ENCODE data around the gene KCNIP3. TPM values are rescaled to one million over a fixed set of nuclear protein-coding genes. Genes with fewer than 3 reads are reported as not detected.
"Not testable (repeated sequence)": the region's sequence is repeated elsewhere in the genome, so short reads cannot be mapped to it uniquely, and the experiment has no call there.

The KCNIP3 gene
- total RNA-seq, 1 donor: not detected

DNA sequence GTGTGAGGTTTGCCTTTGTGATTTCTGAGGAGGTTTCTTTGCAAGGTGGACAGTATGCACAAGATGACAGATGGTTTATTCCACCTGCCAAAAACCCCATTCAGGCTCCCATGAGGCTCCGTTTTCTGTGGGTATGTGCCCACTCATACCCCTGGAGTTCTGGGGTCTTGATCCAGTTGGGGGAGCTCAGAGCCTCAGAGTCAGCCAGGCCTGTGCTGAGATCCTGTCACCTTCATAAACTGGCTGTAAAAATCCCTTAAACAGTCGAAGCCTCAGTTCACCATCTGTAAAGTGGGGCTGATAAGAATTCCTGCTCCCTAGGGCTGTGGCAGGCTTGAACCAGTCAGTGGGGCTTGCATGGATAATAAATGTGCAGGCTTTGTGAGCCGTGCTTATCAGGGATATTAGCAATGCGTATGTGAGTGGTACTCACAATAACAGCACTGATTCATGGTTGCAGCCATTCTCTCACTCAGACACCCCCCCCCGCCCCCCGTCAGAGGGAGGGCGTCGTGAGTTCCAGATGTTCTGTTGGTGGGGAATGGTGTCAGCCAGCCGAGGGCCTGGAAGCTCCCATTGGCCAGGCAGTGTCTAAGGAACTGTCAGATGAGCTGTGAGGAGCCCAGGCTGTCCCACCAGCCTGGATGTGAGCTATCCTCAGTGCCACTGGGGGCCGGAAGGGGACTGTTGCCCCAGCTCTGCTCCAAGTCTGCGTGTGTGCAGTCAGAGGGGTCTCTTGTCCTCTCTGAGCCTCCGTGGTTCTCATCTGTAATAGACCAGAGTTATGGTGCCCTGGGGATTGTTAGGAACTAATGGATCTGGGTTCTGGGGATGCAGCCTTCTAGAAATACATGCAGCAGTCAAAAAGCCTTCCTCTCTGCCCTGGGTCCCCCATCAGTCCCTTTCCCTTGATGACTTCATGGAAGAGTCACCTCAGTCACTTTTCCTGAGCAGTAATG is 51.7 kb downstream of the KCNIP3 start:
- Histone ChIP-seq H3K4me3 (ENCODE audit: low read length) (no peak overlapping the region), H3K27me3 (ENCODE audit: insufficient read depth, low read length) (peaks cover 24% of the 10 kb centered on the region), H3K9me3 (ENCODE audit: low read depth, low read length) (no peaks in the 10 kb centered on the region), H3K4me1 (ENCODE audit: insufficient read depth, low read length) (peaks cover 11% of the 10 kb centered on the region)

- H3K4me3 ChIP-seq (ENCODE audit: low read length): no peak overlapping the region
- no peaks in the 10 kb centered on the region for H3K9me3 ChIP-seq (ENCODE audit: low read depth, low read length)
- peaks cover 18% of the 10 kb centered on the region for H3K27me3 ChIP-seq (ENCODE audit: insufficient read depth, low read length)
- H3K4me1 ChIP-seq (ENCODE audit: insufficient read depth, low read length): peaks cover 11% of the 10 kb centered on the region
These were observed 52.6 kb downstream of the KCNIP3 start for GRCh38 chr2:95349568-95350322.

DNA sequence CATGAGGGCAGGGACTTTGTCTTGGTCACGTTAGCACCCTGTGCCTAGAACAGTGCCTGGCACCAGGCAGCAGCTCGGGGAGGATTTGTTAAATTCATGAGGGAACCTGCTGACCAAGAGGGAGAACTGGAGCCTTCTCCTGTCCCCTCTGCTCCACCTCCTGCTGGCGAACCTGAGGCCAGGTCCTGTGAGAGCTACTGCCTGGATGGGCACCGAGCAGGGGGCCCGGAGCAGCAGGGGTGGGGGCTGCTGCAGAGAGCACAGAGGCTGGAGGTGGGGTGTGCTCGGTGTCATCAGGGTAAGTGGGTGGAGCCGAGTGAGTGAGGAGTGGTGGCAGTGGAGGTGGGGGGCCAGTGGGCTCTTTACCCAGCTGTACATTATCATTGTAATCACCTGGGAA is 53.2 kb downstream of the KCNIP3 start:
- Histone ChIP-seq H3K4me3 (ENCODE audit: low read length) (no peak overlapping the region), H3K27me3 (ENCODE audit: insufficient read depth, low read length) (peaks cover 12% of the 10 kb centered on the region), H3K9me3 (ENCODE audit: low read depth, low read length) (no peaks in the 10 kb centered on the region), H3K4me1 (ENCODE audit: insufficient read depth, low read length) (peaks cover 6% of the 10 kb centered on the region)

GRCh38 chr2:95350774-95351597 is 53.8 kb downstream of the KCNIP3 start:
- no peak overlapping the region for H3K4me3 ChIP-seq (ENCODE audit: low read length)

GRCh38 chr2:95351598-95351915 is 54.4 kb downstream of the KCNIP3 start:
- Histone ChIP-seq H3K4me1 (ENCODE audit: insufficient read depth, low read length) (no peaks in the 10 kb centered on the region), H3K27me3 (ENCODE audit: insufficient read depth, low read length) (peaks cover 6% of the 10 kb centered on the region), H3K4me3 (ENCODE audit: low read length) (no peak overlapping the region), H3K9me3 (ENCODE audit: low read depth, low read length) (no peaks in the 10 kb centered on the region)

More at GRCh38 chr2:95350774-95351597, 53.8 kb downstream of the KCNIP3 start:
- peaks cover 6% of the 10 kb centered on the region for H3K27me3 ChIP-seq (ENCODE audit: insufficient read depth, low read length)
- H3K4me1 ChIP-seq (ENCODE audit: insufficient read depth, low read length): peaks cover under 1% of the 10 kb centered on the region
- no peaks in the 10 kb centered on the region for H3K9me3 ChIP-seq (ENCODE audit: low read depth, low read length)

GRCh38 chr2:95352310-95353054 is 55.3 kb downstream of the KCNIP3 start:
- Histone ChIP-seq H3K4me1 (ENCODE audit: insufficient read depth, low read length) (no peaks in the 10 kb centered on the region), H3K4me3 (ENCODE audit: low read length) (no peak overlapping the region), H3K27me3 (ENCODE audit: insufficient read depth, low read length) (no peaks in the 10 kb centered on the region), H3K9me3 (ENCODE audit: low read depth, low read length) (no peaks in the 10 kb centered on the region)

- Histone ChIP-seq H3K4me3 (ENCODE audit: low read length) (no peak overlapping the region), H3K27me3 (ENCODE audit: insufficient read depth, low read length) (no peaks in the 10 kb centered on the region), H3K9me3 (ENCODE audit: low read depth, low read length) (no peaks in the 10 kb centered on the region), H3K4me1 (ENCODE audit: insufficient read depth, low read length) (no peaks in the 10 kb centered on the region)
These were observed 56.0 kb downstream of the KCNIP3 start for GRCh38 chr2:95353055-95353575.

DNA sequence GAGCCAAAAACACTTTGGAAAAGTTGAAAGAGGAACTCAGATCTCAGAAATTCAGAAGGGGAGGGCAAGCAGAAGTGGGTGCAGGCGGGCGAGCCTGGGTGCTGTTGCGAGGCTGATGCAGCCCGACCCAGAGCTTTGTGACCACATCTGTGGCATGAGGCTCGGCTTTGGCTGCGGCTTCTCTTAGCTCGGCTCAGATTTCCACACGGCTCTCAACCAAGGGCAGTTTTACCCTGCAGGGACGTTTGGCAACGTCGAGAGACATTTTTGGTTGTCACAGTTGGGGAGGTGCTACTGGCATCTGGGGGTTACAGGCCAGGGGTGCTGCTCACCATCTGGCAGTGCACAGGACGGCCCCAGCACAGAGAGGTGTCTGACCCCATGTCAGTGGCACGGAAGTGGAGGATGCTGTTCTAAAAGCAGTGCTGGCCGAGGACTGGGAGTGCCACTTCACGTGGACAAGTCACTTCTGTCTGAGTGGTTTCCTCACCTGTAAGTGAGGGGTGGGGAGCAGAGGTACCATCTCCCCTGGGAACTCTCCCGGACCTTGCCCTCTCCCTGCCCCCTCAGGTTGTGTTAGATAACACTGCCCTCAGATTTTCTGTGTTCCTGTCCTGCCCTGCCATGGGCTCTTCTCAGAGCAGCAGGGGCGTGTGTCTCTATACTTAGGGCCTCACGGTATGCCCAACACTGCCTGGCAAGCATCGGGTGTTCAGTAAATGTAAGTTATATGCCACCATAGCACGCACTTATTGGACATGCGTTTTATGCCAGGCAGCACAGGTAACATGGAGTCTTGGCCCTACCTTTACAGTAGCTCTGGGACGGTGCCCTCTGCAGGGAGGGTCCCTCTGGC is 56.7 kb downstream of the KCNIP3 start:
- no peaks in the 10 kb centered on the region for H3K27me3 ChIP-seq (ENCODE audit: insufficient read depth, low read length)
- no peak overlapping the region for H3K4me3 ChIP-seq (ENCODE audit: low read length)
- H3K9me3 ChIP-seq (ENCODE audit: low read depth, low read length): no peaks in the 10 kb centered on the region
- no peaks in the 10 kb centered on the region for H3K4me1 ChIP-seq (ENCODE audit: insufficient read depth, low read length)

DNA sequence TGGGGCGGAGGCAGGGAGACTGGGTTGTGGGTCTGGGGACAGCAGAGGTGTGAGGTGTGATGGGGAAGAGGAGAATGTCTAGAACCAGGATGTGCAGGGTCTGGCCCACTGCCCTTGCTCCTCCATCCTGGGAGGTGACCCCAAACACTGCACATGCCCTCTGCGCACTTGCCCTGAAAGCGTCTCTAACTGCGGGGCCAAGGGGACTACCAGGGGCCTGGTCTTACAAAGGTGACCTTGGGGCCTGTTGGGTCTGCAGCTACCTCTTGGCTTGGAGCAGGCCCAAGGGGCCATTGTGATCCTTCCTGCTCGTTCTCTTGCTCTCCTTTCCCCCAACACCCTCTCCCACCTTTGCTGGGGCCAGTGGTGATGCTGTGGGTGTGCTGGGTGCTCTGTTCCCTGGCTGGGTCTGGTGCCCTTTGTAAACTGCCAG is 57.3 kb downstream of the KCNIP3 start:
- Histone ChIP-seq H3K4me3 (ENCODE audit: low read length) (no peak overlapping the region), H3K4me1 (ENCODE audit: insufficient read depth, low read length) (no peaks in the 10 kb centered on the region), H3K9me3 (ENCODE audit: low read depth, low read length) (no peaks in the 10 kb centered on the region), H3K27me3 (ENCODE audit: insufficient read depth, low read length) (no peaks in the 10 kb centered on the region)

GRCh38 chr2:95354925-95355324 is 57.8 kb downstream of the KCNIP3 start:
- Histone ChIP-seq H3K9me3 (ENCODE audit: low read depth, low read length) (no peaks in the 10 kb centered on the region), H3K27me3 (ENCODE audit: insufficient read depth, low read length) (no peaks in the 10 kb centered on the region), H3K4me1 (ENCODE audit: insufficient read depth, low read length) (no peaks in the 10 kb centered on the region), H3K4me3 (ENCODE audit: low read length) (no peak overlapping the region)

- not testable (repeated sequence) for H3K4me3 ChIP-seq (ENCODE audit: low read length); H3K4me1 ChIP-seq (ENCODE audit: insufficient read depth, low read length); H3K9me3 ChIP-seq (ENCODE audit: low read depth, low read length); H3K27me3 ChIP-seq (ENCODE audit: insufficient read depth, low read length)
These were observed 58.3 kb downstream of the KCNIP3 start for GRCh38 chr2:95355486-95355885.

DNA sequence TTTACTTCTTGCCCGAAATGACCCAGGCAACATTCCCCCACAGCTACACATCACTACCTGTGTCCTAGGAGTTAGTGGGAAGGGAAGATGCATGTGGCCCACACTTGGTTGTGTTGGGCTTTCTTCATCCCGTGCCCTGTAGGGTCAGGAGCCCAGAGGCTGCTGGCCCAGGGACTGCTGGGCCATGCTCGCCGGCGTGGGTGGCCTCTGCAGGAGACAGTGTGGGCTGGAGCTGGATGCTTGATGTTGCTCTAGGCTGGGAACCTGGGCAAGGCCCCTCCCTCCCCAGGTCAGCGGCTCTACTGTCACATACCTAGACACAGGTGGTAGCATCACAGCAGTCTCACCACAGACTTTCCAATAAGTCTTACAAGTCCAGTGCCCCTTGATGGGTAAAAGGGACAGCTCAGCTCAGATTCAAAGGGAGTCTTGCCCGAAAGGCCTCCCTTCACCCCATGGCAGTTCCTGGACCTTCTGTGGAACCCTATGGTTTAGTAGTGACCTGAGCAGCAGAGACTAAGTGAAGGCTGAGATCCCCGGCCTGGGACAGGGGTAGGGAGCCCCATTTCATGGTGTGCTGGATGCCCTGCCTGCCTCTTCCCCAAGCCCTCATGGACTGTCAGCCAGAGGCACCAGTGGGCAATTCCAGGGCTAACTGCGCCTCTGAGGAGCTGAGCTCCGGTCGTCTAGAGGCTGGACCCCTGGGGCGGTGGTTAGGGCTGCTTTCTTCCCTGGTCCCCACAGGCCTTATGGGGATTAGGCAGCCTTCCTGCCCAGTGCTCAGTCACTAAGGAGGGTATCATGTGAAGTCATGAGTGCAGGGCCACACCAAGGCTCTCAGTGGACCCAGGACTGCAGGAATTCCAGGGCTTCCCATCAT is 59.9 kb downstream of the KCNIP3 start:
- H3K9me3 ChIP-seq (ENCODE audit: low read depth, low read length): no peaks in the 10 kb centered on the region
- no peaks in the 10 kb centered on the region for H3K4me1 ChIP-seq (ENCODE audit: insufficient read depth, low read length)
- H3K27me3 ChIP-seq (ENCODE audit: insufficient read depth, low read length): no peaks in the 10 kb centered on the region
- no peak overlapping the region for H3K4me3 ChIP-seq (ENCODE audit: low read length)

Measured in mononuclear cell (primary cell).